ENCODE measurements around the gene ZNF681.
"Not testable (repeated sequence)": the region's sequence is repeated elsewhere in the genome, so short reads cannot be mapped to it uniquely, and the experiment has no call there.

Gene ZNF681

DNA sequence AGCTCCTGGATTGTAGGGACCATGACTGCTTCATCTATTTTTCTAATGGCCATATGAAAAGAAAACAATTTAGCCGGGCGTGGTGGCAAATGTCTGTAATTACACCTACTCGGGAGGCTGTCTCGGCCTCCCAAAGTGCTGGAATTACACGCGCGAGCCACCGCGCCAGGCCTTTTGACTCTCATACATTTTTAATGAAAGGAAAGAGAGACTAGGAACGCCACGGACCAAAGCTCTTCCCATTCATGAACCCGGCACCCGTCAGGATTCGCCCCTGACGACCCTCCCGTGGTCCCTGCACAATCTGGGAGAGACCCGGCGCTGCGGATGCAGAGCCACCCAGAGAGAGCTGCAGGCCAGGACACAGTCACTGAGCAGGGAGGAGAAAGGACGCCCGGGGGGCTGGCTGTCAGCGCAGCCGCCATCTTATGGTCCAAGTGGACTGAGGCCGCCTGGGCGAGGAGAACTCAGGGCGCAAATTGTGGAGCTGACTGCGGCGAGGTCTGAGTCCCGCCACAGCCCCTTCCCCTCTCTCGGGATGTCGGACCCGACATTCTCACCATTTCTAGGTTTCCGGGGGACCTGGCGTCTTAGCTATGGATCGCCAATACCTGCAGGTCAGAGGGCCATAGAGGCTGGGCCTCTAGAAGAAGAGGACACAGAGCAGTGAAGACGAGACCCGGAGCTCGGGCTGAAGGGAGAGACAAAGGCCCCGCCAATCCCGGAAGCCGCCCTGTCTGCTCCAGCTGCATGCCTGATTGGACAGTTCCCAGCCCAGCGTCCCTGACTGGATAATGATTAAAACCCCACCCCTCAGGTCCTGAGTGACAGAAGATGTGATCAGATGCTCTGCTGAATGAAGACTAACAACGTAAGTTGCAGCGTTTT lies at the start of gene ZNF681:
Gene ZNF681 (minus strand): TSS at position 705 of the 888 bp plus-strand sequence. CDS start 142 bp downstream, at position 563.
- DNase-seq = peak; percentile 88

DNA sequence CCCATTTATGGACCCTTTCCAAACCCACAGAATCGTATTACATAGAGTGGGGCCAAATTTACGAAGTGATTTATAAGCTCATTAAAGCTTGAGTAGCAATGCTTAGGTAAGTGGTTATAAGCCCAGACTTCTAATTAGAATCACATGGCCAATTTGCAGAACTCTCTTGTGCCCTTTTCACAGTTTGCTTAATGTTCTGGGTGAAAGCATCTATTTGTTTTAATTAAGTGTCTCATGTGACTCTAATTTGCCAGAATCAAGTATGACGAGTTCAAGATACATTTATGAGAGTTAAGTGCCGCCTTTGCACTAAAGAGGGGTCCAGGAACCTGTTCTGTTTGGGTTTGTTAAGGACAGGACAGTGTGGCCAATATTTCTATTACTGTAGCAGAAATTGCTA lies 46.0 kb upstream of the ZNF681 start:
- DNase-seq = no peak

GRCh38 chr19:23802290-23802689 lies 43.6 kb upstream of the ZNF681 start:
- DNase-seq = no peak

GRCh38 chr19:23801803-23802202 lies 43.1 kb upstream of the ZNF681 start:
- no peak for DNase-seq

DNA sequence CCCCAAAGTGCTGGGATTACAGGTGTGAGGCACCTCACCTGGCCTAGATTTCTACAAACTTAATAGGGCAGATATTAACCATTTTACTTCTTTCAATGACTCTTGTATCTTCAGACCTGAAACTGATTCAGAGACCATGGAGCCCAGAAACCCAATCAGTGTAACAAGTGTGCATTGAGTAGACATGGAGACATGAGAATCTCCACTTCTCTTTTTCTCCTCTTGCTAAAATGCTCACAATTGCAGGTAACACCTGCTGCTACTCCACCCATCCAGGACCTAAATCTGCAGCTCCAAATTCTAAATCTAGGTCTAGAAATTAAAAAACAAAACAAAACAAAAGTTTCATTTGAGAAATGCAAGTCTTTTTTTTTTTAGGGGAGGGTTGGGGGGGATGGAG lies 42.2 kb upstream of the ZNF681 start:
- no peak for DNase-seq

DNA sequence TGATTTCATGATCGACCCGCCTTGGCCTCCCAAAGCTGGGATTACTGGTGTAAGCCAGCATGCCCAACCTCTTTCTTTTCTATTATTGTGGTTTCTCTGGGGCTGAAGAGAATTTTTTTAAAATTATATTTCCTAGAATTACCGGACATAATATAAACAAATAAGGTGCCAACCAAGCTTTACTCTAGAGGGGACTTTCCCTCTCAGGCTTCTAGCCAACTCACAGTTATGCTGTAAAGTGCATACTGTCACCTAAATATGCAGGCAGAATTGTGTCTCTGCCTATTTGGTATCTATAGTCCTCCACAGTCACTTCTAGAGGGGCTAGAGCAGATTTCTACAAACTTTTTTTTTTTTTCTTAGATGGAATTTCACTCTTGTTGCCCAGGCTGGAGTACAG lies 41.6 kb upstream of the ZNF681 start:
- DNase-seq = no peak

- no peak for DNase-seq
Measured at GRCh38 chr19:23799321-23799720, 40.6 kb upstream of the ZNF681 start.

DNA sequence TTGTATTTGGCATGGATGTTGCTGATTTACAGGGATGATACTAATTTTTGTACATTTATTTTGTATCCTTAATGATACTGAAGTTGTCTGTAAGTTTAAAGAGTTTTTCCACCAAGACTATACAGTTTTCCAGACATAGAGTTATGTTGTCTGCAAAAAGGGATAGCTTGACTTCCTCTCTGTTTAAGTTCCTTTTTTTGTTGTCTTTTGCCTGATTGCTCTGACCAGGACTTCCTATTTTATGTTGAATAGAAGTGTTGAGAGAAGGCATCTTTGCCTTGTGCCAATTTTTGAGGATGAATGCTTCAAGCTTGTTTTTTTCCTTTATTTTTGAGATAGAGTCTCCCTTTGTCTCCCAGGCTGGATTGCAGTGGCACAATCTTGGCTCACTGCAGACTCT lies 36.8 kb upstream of the ZNF681 start:
- no peak for DNase-seq

DNA sequence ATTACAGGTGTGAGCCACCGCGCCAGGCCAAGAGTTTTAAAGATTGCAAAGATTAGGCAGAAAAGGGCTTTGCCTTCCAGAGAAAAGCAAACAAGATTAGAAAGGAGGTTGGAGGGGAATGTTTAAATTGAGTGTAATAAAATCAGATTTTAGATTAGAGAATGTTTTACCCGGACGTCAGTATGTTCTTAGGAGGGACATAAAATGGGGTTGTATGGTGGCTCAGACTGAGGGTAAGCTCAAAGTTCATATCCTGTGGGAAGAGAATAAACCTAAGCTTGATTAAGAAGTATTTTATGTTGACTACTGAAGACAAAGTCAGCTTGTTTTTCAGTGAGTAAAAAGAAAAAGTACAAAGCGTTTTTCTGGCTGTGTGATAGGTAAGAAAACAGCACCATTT lies 34.1 kb upstream of the ZNF681 start:
- DNase-seq = no peak

- DNase-seq = no peak
Measured at GRCh38 chr19:23790641-23791488, 32.2 kb upstream of the ZNF681 start.

- DNase-seq = no peak
Measured at GRCh38 chr19:23789246-23789645, 30.6 kb upstream of the ZNF681 start.

DNA sequence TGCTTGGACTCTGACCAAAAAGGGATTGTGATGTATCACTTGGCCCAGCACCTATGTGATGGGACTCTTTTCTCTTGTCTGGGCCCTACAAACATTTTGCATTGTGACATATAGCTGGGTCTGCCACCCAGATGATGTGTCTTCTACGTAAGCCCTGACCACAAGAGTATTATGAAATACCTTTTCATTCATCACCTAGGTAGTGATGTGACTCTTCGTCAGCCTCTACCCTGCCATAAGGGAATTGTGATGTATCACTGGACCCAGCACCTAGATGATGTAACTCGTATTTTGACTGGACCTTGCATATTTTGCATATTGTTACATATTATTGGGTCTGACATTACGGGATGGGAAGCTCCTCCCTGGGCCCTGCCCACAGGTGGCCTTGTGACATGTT lies 29.7 kb upstream of the ZNF681 start:
- DNase-seq = no peak

DNA sequence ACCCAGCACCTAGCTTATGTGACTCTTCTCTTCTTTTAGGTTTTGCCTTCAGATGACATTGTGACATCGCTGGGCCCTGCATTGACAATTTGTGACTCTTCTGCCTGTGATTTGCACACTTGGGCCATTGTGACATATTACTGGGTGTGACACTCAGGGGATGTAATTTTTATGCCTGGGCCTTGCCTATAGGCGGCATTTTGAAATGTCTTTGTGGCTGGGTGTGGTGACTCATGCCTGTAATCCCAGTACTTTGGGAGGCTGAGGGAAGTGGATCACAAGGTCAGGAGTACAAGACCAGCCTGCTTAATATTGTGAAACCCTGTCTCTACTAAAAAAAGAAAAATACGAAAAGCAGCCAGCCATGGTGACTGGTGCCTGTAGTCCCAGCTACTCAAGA lies 28.4 kb upstream of the ZNF681 start:
- DNase-seq = no peak

GRCh38 chr19:23785982-23786381 lies 27.3 kb upstream of the ZNF681 start:
- no peak for DNase-seq

DNA sequence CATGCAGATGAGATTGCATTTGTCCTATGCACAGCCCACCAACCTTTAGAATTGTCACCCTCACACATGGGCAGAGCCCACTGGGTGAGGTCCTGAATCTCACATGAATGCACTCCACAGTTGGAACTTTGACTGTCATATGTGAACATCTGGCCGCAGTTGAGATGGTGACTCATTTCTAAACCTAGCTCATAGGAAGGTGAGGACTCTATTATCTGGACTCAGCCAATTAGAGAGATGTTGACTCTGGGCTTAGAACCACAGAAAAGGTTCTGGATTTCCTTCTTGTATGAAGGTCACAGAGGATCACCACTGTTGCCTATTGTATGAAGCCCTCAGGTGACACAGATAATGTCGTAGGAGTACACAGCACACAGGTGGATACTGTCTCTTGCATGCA lies 25.6 kb upstream of the ZNF681 start:
- no peak for DNase-seq

GRCh38 chr19:23783636-23784035 lies 24.9 kb upstream of the ZNF681 start:
- DNase-seq = no peak

DNA sequence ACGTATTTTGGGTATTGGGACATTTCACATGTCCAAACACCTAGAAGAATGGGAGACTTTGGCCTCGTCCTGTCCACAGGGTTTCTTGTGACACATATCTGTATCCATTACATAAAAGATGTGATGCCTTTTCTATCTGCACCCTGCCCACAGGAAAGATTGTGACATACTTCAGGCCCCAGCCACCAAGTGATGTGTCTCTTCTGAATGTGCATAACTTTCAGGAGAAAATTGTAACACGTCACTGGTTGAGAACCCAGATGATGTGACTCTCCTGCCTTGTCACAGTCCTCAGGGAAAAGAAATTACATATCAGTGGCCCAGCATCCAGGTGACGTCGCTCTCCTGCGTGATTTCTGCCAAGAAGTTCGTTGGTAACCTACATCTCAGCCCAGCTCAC lies 21.0 kb upstream of the ZNF681 start:
- no peak for DNase-seq

DNA sequence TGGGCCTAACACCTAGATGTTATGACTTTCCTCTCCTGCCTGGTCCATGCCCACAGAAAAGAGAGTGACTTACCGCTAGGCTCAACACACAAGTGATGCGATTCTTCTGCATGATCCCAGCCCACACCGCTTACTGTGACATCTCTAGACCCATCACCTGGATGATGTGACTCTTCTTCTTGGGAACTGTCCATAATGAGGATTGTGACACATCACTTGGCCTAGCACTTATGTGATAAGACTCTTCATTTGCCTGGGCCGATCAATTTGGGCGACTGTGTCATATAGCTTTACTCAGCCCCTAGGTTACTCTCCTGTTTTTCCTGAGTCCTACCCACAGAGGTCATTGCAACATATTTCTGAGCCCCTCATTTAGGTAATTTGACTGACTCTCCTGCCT lies 19.9 kb upstream of the ZNF681 start:
- DNase-seq = no peak

DNA sequence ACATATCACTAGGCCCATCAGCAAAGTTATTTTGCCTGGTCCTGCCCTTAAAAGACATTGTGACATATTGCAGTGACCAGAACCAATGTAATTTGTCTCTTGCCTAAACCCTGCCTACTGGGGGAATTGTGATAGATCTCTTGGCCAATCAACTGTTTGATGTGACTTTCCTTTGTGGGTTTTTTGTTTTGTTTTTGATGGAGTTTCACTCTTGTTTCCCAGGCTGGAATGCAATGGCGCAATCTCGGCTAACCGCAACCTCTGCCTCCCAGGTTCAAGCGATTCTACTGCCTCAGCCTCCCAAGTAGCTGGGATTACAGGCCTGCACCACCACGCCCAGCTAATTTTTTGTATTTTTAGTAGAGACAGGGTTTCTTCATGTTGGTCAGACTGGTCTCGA lies 19.3 kb upstream of the ZNF681 start:
- DNase-seq = not testable (repeated sequence)

- no peak for DNase-seq
Measured at GRCh38 chr19:23777216-23777615, 18.5 kb upstream of the ZNF681 start.

DNA sequence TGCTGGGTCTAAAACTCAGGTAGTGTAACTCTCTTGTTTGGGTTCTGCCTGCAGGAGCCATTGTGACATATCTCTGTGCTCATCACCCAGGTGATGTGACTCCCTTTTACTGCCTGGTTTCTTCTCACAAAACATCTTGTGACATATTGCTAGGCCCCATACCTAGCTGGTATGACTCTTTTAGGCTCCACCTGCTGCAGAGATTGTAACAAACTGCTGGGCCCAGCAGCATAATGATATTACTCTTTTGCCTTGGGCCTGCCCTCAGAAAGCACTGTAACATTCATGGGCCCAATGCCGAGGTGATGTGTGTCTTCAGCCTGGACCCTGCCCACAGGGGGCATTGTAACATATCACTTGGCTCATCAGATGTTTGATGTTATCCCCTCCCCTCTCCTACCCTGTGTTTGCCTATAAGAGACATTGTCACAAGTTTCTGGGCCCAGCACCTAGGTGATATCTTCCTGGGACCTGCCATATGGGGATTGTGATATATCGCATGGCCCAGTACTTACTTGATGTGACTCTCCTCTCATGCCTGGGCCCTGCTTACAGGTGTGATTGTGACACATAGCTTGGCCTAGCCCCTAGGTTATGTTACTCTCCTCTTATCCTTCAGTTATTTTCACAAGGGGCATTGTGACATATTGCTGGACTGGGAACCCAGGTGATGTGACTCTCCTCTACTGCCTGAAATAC lies 18.0 kb upstream of the ZNF681 start:
- DNase-seq = no peak

GRCh38 chr19:23774524-23774971 lies 15.9 kb upstream of the ZNF681 start:
- no peak for DNase-seq

- DNase-seq = no peak
Measured at GRCh38 chr19:23774106-23774505, 15.4 kb upstream of the ZNF681 start.
